GM18909 (cell line): ENCODE measurements around the gene FAM131C.
"Not testable (repeated sequence)": the region's sequence is repeated elsewhere in the genome, so short reads cannot be mapped to it uniquely, and the experiment has no call there.

ENCODE experiments used
- ATAC-seq: cut with Tn5 transposase; IDR thresholded peaks from one replicate; pipeline ENCODE4 v1.9.1; 2021; ENCODE audit warnings: mild to moderate bottlenecking; ENCODE audit not compliant: unreplicated experiment, poor library complexity

FAM131C gene

DNA sequence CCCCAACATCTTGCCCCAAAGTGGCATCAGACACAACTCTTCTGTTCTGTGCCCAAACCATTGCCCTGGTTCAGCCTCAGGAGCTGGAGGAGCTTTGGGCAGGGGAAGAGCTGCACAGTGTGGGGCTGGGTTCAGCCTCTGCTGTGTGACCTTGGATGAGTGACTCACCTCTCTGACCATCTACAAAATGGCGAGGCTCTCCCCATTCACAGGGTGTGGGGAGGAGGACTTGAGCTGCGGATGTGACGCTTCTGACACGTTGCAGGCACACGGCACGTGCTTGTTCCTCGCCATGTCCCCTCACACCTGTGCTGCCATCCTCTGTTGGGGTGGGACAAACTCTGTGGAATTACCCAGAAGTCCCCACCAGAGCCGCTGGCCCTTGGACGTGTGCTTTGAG lies 30.8 kb downstream of the FAM131C start:
- ATAC-seq = not testable (repeated sequence)

DNA sequence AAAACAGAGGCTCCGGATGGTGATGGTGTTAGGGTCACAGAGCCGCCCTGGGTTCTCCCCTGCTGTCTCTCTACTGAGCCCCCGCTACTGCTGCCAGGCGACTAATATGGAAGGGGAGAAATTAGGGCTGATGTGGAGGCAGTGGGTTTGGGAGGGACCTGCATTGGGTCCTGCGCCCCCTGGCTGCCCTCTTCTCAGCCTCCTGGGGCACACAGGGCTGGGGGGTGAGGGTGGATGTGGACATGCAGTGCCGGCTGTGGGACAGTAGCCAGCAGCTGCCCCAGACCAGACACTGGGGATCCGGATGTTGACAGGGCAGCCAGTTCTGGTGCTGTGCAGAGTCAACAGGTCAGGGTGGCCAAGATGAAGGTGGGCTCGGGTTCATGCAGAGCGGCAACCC lies 31.4 kb downstream of the FAM131C start:
- no peak for ATAC-seq

DNA sequence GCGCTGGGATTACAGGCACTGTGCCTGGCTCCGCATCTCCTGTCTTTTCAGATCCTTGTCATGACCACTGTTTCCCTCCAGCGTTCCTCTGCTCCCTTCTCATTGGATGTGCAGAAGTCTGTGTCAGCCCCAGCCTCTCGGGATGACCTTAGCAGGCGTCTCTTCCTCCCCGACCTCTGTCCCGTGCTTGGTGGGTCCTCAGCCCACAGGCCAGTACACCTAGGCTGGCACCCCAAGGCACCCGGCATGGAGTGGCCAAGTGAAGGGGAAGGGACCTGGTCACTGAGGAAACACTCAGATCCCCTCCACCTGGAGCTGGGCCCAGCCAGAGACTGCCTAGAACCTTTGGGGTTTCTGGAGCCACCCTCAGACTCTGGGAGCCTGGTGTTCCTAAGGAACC lies 32.3 kb downstream of the FAM131C start:
- ATAC-seq = no peak

DNA sequence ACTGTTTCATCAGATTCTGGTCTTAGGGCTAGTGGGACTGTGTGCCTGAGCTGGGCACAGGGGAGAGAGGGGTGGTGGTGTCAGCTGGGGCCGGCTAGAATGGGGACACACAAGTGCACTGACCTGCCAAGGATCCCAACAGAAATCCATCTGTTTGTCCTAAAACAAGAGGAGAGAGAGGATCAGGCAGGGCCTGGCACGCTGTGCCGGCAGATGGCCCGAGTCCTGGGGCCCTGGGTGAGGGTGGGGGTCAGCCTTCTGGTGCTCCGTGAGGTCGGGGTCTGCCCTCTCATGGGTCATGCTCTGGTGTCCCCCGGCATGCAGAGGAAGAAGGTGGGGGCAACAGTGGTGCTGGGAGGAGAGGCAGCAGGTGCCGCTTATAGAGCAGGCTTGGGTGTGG lies 33.6 kb downstream of the FAM131C start:
- ATAC-seq = not testable (repeated sequence)

DNA sequence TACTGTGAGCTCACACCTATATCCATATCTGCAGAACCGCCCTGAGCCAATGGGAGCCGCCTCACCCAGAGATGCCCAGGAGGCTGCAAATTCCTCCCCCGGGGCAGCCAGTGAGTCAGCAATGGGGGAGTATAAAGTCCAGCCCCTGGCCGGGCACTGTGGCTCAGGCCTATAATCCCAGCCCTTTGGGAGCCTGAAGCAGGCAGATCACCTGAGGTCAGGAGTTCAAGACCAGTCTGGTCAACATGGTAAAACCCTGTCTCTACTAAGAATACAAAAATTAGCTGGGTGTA lies 34.9 kb downstream of the FAM131C start:
- ATAC-seq = no peak

DNA sequence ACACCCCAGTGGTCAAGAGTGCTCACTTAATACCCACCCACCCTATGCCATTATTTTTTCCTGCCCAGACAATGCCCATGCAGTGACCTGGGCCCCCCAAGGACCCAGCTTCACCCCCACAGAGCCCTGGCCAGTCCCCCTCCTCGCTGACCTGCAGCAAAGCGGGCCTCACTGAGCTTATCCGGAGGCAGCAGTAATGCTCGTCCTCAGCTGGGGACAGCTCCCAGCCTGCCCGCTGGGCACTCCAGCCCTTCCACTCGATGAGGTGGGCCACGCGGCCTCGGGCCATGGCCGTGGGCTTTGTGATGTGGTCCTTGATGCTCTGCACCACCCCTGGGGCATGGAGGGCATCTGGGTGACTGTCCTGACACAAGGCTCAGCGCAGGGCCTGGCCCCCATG lies 37.0 kb downstream of the FAM131C start:
- not testable (repeated sequence) for ATAC-seq

DNA sequence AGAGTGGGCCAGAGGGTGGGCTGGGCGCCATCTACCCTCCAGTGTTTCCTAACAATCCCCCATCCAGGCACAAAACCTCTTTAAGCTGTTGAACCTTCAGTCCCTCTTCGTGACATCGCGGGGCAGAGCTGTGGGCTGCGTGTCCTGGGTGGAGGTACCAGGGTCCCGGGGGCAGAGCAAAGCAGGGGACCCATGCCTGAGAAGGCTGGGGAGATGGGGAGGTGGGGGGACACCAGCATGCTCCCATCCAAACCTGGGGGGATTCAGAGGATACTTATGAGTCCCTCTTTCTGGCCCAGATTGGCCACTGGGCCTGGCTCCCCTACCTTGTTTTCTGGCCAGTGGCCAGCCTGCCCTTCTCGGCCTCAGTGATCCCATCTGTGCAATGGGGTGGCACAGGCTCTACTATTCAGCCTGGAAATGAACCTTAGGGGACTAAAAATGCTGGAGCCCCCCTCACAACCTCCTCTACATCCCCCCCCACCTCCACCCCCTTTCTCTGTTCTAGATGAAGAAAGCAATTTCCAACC lies 40.3 kb downstream of the FAM131C start:
- not testable (repeated sequence) for ATAC-seq

DNA sequence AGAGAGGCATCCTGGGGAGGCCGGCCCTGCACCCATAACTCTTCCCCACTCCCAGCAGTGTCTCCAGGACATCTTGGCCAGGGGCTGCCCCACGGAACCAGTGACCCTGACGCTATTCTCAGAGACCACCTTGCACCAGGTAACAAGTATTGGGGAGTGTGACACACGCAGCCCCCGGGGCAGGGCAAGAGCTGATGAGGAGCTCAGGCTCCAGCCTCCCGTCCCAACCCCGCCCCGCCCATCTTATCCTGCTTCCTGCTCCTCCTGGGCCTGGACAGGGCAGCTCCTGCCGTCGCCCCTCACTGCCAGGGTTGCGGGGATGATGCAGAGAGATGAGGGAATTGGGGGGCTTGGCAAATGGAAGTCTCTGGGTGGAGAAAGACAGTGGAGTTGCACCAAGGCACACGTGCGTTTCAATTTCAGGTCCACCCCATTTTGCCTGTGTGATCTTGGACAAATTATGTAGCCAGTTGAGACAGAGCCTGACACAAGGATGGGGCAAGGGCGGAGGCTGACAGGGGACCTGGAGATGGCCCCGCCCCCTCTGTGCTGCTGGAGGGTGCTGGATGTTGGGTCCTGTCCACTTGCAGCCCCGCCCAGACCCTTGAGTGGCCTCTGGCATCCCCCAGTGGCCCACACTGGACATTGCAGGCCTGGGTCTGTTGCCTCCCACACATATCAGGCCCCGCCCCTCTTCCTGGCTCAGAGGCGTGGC lies 40.9 kb downstream of the FAM131C start:
- ATAC-seq = peak; percentile 66

DNA sequence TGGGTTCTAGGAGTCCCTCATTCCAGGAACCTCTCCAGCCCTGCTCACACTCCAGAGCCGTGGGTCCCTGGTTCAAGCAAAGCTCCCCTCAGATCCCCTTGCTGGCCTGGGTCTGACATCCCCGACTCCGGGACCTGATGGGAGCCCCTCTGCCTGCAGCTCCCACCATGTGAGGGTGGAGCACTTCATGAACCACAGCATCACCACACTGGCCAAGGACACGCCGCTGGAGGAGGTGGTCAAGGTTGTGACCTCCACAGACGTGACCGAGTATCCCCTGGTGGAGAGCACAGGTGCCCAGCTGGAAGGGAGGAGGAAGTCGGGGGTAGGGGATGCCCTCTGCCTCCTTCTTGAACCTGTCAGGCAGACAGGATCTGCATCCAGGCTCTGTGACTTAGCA lies 41.9 kb downstream of the FAM131C start:
- ATAC-seq = no peak

DNA sequence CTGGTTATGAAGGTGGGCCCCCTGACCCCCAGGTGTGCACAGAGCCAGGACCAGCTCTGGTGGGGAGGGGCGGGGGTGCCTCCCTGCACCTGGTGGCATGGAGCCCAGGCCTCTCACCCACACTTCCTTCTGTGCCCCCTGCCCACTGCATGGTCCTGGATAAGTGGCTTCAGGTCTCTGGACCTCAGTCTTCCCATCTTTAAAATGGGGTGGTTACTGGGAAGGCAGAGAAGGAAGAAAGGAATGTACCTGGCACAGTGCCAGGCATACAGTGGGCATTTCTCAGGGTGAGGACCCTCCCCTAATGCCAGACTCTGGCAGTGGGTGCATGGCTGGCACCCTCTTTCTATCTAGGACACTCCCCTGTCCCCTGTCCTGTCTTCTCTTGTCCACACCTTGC lies 44.2 kb downstream of the FAM131C start:
- ATAC-seq = no peak

DNA sequence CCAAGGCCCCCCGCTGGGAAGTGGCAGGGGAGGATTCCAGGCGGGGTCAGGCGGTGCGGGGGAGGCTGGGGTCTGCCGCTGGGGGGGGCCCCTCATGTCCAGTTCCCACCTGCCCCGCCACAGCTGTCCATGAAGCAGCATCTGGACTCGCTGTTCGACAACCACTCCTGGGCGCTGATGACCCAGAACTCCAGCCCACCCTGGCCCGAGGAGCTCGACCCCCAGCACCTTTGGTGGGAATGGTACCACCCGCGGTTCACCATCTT lies 44.5 kb downstream of the FAM131C start:
- not testable (repeated sequence) for ATAC-seq

DNA sequence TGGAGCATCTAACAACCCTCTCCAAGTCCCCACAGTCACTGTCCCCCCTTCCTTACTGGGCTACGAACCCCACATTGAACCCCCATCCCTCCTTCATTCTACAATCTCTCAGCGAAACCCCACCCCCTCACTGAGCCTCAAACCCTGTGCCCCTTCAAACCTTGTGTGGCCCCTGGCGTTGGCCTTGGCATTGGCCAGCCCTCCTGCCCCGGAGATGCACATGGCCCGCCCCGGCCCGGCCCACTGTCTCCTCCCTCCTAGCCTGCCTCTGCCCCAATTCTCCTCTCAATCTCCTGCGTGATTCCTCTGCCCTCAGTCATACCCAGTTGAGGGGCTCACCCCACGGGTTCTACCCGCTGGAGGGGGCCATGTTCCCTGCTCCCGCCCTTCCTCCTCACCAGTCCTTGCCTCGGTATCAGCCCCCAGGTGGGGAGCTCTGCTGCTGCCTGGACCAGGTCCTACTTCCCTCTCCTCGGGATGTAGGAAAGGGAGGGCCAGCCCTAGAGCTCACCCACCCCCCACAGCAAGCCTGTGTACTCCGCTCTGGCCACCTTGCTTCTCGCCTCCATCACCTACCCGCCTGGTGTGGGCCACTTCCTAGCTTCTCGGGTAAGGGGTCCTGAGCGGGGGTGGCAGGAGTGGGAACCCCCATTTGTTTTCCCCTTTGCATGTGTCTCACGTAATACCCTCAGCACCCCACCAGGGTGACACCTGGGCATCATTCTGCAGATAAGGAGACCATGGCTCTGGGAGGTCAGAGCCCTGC lies 45.0 kb downstream of the FAM131C start:
- no peak for ATAC-seq

DNA sequence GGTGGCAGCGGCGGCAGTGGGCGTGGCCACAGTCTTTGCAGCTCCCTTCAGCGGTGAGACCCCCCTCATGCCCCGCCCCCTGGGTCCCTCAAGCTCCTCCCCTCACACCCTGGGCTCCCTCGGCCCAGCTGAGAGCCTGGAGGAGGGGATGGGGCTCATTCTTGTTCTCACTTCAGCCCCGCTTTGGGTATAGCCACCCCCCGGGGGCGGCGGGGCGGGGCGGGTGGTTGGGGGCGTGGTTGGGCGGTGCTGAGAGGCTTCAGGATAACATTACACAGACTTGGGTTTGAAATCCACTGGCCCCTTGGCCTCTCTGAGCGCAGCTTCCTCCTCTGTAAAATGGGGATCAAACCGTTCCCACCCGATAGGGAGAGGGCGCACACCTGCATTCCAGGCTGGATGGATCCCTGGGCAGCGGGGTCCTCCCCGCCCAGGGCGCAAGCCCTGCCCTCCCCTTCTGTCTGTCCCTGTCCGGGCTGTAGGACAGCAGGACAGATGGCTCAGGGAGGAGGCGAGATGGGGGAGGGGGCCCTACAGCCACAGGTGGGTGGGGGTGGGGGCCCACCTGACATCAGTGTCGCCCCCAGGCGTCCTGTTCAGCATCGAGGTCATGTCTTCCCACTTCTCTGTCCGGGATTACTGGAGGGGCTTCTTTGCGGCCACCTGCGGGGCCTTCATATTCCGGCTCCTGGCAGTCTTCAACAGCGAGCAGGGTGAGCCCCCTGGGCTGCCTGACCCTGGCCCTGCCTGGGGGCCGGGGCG lies 46.5 kb downstream of the FAM131C start:
- ATAC-seq = no peak

DNA sequence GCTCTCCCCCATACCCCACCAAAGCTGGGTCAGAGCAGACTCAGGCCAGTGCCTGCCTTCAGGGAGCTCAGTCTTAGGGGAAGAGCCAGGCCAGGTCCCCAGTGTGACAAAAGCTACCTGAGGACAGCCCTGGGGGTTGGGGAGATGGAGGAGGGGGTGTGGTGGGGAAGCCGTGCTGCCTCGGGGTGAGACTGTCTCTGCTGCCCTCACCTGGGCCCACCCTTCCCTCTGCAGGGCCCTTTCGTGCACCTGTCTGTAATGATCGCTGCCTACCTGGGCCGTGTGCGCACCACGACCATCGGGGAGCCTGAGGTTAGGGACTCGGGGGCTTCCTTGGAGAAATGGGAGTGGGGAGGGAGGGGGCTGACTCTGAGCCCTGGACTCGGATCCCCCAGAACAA lies 47.1 kb downstream of the FAM131C start:
- ATAC-seq = not testable (repeated sequence)

DNA sequence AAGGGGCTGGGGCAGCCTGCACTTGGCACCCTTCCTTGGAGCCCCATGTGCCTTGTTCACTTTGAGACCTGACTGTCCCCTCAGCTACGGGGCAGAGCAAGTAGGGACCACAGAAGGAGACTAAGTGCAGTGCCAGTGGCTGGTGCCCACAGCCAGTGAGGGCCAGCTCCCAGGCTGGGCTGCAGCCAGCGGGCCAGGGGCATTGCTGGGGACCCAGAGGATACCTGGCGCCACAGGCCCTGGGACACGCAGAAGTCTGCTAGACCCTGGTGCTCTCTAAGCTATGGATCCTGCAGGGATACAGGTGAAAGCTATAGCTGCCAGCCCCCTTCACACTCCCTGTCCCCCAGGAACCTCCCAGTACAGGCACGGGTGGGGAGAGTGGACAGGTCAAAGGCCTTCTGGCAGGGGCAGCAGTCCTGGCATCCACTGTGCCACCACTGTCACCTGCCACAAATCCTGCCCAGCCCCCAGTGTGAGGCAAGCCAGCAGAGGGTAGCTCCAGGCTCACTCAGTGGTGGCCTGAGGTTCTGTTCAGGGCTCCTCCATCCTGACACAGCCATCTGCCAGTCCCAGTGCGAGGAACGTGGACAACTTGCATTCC lies 50.3 kb downstream of the FAM131C start:
- no peak for ATAC-seq

DNA sequence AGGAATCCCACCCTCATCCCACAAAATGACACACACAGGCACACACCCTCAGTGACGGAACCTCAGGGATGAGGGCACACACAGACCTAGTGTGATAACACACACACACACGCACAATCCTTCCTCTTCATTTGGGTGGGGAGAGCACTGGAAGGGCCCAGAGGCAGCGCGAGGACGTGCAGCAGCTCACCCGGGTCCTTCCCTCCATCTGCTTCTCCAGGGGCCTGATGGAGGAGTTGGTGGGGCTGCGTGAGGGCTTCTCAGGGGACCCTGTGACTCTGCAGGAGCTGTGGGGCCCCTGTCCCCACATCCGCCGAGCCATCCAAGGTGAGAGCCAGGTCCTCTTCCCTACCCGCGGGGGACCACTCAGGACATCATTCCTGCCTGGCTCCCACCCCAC lies 51.1 kb downstream of the FAM131C start:
- no peak for ATAC-seq

DNA sequence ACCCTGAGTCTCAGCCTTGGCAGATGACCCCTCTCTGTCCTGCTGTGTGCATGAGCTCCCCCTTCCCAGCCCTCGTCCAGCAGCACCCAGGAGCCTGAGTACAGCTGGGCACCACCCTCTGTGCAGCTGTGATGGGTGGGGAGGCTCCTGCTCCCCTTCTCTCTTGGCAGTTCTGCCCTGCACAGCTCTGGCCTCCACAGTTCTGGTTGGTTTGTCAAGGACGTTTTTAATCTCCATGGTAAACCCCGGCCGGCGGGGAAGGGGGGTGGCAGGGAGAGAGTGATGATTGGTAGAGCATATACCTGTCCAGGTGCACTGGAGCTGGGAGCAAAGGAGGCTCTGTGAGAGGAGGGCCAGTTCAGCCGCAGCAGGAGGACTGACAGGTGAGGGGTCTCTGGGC lies 51.8 kb downstream of the FAM131C start, which contains the start of gene CLCNKA:
Gene CLCNKA (plus strand): TSS at position 356 of the 400 bp plus-strand sequence. CDS start 584 bp downstream, outside the sequence.
- ATAC-seq = no peak

DNA sequence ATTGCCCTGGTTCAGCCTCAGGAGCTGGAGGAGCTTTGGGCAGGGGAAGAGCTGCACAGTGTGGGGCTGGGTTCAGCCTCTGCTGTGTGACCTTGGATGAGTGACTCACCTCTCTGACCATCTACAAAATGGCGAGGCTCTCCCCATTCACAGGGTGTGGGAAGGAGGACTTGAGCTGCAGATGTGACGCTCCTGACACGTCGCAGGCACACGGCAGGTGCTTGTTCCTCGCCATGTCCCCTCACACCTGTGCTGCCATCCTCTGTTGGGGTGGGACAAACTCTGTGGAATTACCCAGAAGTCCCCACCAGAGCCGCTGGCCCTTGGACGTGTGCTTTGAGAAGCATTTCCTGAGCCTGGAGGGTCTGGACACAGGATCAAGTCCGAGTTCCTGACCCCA lies 52.6 kb downstream of the FAM131C start:
- ATAC-seq = not testable (repeated sequence)

DNA sequence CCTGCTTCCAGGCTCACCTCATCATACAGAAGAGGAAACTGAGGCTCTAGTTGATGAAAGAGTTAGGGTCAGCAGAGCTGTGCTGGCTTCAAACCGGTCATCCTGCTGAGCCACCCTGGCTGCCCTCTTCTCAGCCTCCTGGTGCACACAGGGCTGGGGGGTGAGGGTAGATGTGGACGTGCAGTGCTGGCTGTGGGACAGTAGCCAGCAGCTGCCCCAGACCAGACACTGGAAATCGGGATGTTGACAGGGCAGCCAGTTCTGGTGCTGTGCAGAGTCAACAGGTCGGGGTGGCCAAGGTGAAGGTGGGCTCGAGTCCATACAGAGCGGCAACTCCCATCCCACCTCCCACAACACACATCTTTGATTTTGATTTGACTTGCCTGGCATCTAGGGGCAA lies 53.1 kb downstream of the FAM131C start:
- ATAC-seq = no peak

DNA sequence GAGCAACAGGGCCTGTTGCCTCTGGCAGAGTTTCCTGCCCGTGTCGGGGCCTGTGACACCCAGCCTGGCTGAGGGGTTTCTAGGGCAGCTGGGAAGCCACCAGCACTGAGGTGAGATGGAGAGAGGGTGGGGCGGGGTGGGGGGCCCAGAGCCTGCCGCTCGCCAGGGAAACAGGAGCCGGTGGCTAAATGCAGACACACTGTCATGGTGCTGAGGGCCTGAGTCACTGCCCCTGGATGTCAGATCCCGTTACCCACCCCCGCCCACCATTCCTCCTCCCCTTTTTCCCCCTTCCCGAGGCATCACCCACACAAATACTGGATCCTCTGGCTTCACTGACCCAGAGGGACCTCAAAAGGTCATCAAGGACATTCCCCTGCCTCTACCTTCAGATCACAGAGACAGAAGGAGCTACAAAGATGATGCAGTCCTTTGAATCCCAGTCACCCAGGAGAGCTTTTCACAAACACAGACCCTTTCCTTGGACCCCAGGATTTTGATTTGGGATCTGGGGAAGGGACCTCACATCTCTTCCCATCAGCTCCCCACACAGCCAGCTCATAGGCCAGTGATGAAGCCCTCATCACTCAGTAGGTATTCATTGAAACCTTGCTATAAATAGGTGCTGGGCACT lies 53.7 kb downstream of the FAM131C start:
- ATAC-seq = no peak
